Small intestine (tissue), 7 donors: Measurements from ENCODE around the gene BCL6. TPM values are rescaled to one million over a fixed set of nuclear protein-coding genes. Genes with fewer than 3 reads are reported as not detected.
A peak's percentile ranks its signal among the peaks of the same experiment; 100 is the strongest.
"Not testable (repeated sequence)": the region's sequence is repeated elsewhere in the genome, so short reads cannot be mapped to it uniquely, and the experiment has no call there.

Experiments
- DNase-seq, 2 donors: peaks; one replicate each; pipeline versions ENCODE4 v3.0.0 to v3.0.0-alpha.2; 2013
- FAIRE-seq: peaks from 2 replicates; lab custom pipeline; 2012; peaks lifted over from hg19 to GRCh38; lab: Jason Lieb, UNC
- H3K27ac ChIP-seq, 3 donors: one replicate each; pipeline ENCODE4 v1.5.1; 2013; ENCODE audit warnings: low read length in 2 of 3, mild to moderate bottlenecking in 2 of 3, control low read depth in 1 of 3, inconsistent platforms in 1 of 3, low read depth in 1 of 3, moderate library complexity in 1 of 3
- H3K27me3 ChIP-seq, 3 donors: one replicate each; pipeline ENCODE4 v1.6.1; 2013; ENCODE audit warnings: low read length in 3 of 3, inconsistent platforms in 1 of 3; ENCODE audit not compliant: control insufficient read depth in 3 of 3, insufficient read depth in 3 of 3
- H3K36me3 ChIP-seq, 3 donors: one replicate each; pipeline ENCODE4 v1.6.1; 2013; ENCODE audit warnings: low read length in 3 of 3, inconsistent platforms in 1 of 3, low read depth in 1 of 3, mild to moderate bottlenecking in 1 of 3, moderate library complexity in 1 of 3; ENCODE audit not compliant: control insufficient read depth in 3 of 3, insufficient read depth in 2 of 3
- H3K4me1 ChIP-seq, 3 donors: one replicate each; pipeline ENCODE4 v1.6.1; 2013; ENCODE audit warnings: low read length in 2 of 3, inconsistent platforms in 1 of 3, low read depth in 1 of 3, mild to moderate bottlenecking in 1 of 3, moderate library complexity in 1 of 3; ENCODE audit not compliant: control insufficient read depth in 3 of 3, insufficient read depth in 2 of 3
- H3K4me3 ChIP-seq, 3 donors: one replicate each; pipeline ENCODE4 v1.5.1; 2013; ENCODE audit warnings: low read length in 3 of 3, control low read depth in 1 of 3, inconsistent platforms in 1 of 3, low read depth in 1 of 3, mild to moderate bottlenecking in 1 of 3, moderate library complexity in 1 of 3
- H3K9me3 ChIP-seq, 2 donors: one replicate each; pipeline ENCODE4 v1.6.1; 2013; ENCODE audit warnings: low read depth in 1 of 2, low read length in 1 of 2; ENCODE audit not compliant: control insufficient read depth in 2 of 2, insufficient read depth in 1 of 2
- WGBS, 3 donors: extraction: QIAGEN DNeasy Blood & Tissue Kit; methylation state at CpG; one replicate each; pipeline ENCODE4 v1.1.7; 2013; 5-methylcytosine and 5-hydroxymethylcytosine counted together
- polyA plus RNA-seq, 4 donors: library from polyadenylated mRNA; stranded (reverse) in 3 of 4; unstranded in 1 of 4; fragments of 200-250 nt in 3 of 4; fragments of 120-200 nt in 1 of 4; gene quantifications; one replicate each; pipeline versions ENCODE4 v1.2.1 to v1.2.3, GENCODE V29; 2013
- donor health status: healthy with polysubstance abuse.
- donor health status: control.
- donor health status: control.
- donor health status: Bipolar disorder and iron deficiency.
- donor health status: healthy.

Gene BCL6
- polyA plus RNA-seq, 4 donors = 3.2 to 15.5 (median 4.2) TPM

DNA sequence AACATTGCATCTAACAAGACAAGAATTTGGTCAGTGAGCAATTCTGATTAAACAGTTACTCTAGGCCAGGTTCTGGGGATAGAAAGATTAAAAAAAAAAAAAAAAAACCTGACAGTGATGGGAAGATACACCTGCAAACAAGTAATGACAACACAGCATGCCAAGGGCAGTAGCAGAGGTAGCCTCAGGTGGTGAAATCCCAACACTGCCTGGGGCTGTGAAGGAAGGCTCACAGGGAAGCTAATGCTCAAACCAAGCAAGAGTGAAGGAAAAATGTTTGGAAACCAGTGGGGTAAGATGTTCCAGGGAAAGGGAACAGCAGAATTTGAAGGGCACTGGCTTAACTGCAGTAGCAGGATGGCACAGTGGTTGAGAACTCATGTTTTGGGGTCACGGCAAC, 51.8 kb downstream of the BCL6 start:
- 91 to 100% (median 100%) methylated on average over 1 of the region's 1 CpG for WGBS, 3 donors
- H3K36me3 ChIP-seq = no peaks in the 10 kb centered on the region
- no peak overlapping the region for H3K27ac ChIP-seq
- H3K4me3 ChIP-seq = no peak overlapping the region
- FAIRE-seq = no peak
- H3K4me1 ChIP-seq = no peaks in the 10 kb centered on the region
- H3K27me3 ChIP-seq = no peaks in the 10 kb centered on the region
- no peaks in the 10 kb centered on the region for H3K9me3 ChIP-seq
- no peak for DNase-seq

DNA sequence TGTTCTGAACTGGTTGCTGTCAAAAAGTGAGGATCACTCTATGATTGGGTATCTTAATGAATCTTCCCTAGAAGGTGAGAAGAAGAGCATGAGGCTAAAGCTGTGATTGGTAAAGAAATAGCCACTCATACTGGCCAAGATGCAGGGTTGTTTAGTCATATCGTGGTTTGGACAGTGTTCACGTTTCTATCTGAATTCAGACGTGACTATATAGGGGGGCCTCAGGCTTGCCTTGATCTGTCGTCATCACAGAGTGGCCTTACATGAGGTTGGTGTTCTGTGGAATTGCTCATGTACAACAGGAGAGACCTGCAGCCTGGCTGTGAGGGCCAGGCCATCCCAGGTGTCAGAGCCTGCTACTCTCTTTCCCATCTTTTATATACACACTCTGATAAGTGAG, 55.3 kb downstream of the BCL6 start:
- Histone ChIP-seq H3K9me3 (peaks cover 0 to 6% of the 10 kb centered on the region in 2 donors), H3K27ac (no peak overlapping the region), H3K4me1 (no peaks in the 10 kb centered on the region), H3K36me3 (no peaks in the 10 kb centered on the region), H3K4me3 (no peak overlapping the region), H3K27me3 (no peaks in the 10 kb centered on the region)
- 56 to 68% (median 65%) methylated on average over 4 of the region's 4 CpGs for WGBS, 3 donors
- no peak for FAIRE-seq
- no peak for DNase-seq

DNA sequence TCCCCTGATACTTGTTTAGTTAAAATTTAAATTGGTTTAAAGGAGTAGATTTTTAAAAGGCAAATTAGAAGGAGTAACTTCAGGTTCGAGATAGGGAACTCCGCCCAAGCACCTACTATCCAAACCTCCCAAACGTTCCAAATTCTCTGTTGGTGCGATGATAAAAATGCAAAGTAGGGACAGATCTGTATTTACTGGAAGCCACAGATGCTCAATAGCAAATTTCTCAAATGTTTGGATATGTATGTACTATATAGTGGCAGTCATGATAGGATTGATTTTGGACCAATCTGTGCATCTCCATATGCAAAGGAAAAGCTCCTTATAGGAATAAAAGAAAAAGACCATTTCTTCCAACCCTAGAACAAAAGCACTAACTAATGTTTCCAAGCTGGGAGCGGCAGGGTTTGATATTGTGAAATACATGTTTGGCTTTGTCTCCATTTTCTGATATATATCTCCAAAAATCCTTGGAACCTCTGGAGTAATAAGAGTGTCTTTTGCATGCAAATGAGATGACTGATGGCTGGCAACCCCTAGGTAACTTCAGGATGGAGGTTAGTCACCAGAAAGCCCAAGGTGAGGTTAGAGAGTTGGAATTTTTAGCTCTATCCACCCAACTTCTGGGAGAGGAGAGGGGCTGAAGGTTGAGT, 58.5 kb downstream of the BCL6 start:
- no peaks in the 10 kb centered on the region for H3K4me1 ChIP-seq
- no peaks in the 10 kb centered on the region for H3K36me3 ChIP-seq
- no peaks in the 10 kb centered on the region for H3K27me3 ChIP-seq
- H3K9me3 ChIP-seq = peaks cover 0 to 6% of the 10 kb centered on the region in 2 donors
- H3K27ac ChIP-seq = no peak overlapping the region
- FAIRE-seq (no peak), DNase-seq (no peak)
- no peak overlapping the region for H3K4me3 ChIP-seq
- WGBS, 3 donors = 92 to 95% (median 94%) methylated on average over 5 of the region's 5 CpGs

DNA sequence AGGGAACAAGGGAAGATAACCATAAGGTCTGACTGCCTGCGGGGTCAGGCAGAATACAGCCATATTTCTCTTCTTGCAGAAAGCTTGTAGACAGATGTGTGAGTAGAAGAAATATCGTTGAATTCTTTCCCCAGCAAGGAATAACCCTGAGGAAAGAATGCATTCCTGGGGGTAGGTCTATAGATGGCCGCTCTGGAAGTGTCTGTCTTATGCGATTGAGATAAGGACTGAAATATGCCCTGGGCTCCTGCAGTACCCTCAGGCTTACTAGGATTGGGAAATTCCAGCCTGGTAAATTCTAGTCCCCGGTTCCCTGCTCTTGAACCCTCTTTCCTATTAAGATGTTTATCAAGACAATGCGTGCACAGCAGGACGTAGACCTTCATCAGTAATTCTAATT, 59.3 kb downstream of the BCL6 start:
- no peaks in the 10 kb centered on the region for H3K4me1 ChIP-seq
- FAIRE-seq (no peak), DNase-seq (no peak)
- 91 to 94% (median 92%) methylated on average over 7 of the region's 7 CpGs for WGBS, 3 donors
- no peaks in the 10 kb centered on the region for H3K27me3 ChIP-seq
- no peaks in the 10 kb centered on the region for H3K36me3 ChIP-seq
- H3K4me3 ChIP-seq = no peak overlapping the region
- H3K9me3 ChIP-seq = peaks cover 0 to 6% of the 10 kb centered on the region in 2 donors
- no peak overlapping the region for H3K27ac ChIP-seq

DNA sequence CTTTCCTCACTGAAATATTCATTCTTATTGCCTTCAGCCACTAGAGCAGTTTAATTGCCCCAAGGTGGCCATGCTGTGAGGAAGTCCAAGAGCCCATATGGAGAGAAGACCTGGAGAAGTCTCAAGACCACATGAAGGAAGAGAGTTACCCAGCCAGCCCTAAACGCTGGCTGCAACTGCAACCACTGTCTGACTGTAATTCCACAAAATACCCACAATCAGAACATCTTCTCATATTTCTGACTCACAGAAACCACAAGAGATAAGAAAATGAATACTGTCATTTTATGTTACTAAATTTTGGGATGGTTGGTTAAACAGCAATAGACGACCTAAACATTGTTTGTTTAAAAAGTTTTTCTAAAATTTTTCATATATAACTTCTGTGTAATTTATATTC, 60.4 kb downstream of the BCL6 start:
- H3K36me3 ChIP-seq = no peaks in the 10 kb centered on the region
- no peak for FAIRE-seq
- peaks cover 0 to 6% of the 10 kb centered on the region in 2 donors for H3K9me3 ChIP-seq
- DNase-seq = no peak
- H3K4me1 ChIP-seq = no peaks in the 10 kb centered on the region
- H3K27ac ChIP-seq = no peak overlapping the region
- H3K27me3 ChIP-seq = no peaks in the 10 kb centered on the region
- 48 to 81% (median 54%) methylated on average over 2 of the region's 2 CpGs for WGBS, 3 donors
- H3K4me3 ChIP-seq = no peak overlapping the region

DNA sequence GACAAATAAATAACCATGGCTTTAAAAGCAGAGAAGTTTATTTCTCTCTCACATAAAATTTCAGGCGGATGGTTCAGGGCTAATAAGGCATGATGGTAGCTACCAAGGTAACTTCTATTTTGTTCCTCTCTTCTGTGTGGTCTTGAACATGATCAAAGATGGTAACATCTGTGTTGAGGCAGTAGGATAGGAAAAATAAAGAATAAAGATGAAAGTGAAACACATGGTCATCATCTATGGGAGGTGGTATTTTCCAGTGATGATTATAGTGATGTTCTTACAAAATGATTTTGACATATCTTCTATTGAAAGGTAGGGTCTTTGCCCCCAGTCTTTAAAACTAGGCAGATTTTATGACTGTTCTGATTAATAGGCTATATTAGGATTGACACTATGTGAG, 60.8 kb downstream of the BCL6 start:
- 87 to 96% (median 92%) methylated on average over 1 of the region's 1 CpG for WGBS, 3 donors
- FAIRE-seq (no peak), DNase-seq (no peak)
- Histone ChIP-seq H3K36me3 (no peaks in the 10 kb centered on the region), H3K27ac (no peak overlapping the region), H3K4me3 (no peak overlapping the region), H3K27me3 (no peaks in the 10 kb centered on the region), H3K9me3 (peaks cover 0 to 6% of the 10 kb centered on the region in 2 donors), H3K4me1 (peaks cover 0 to 1% (median 0%) of the 10 kb centered on the region in 3 donors)

DNA sequence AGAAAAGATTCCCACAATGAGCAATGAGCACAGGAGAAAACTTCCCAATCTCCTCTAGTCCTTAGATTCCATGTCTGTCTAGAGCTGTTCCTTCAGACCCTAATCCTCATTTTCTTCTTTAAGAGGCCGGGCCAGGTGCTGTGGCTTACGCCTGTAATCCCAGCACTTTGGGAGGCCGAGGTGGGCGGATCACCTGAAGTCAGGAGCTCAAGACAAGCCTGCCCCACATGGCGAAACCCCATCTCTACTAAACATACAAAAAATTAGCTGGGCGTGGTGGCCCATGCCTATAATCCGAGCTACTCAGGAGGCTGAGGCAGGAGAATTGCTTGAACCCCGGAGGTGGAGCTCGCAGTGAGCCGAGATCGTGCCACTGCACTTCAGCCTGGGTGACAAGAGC, 63.5 kb downstream of the BCL6 start:
- FAIRE-seq, H3K27me3 ChIP-seq, H3K4me1 ChIP-seq, H3K4me3 ChIP-seq, H3K27ac ChIP-seq, H3K9me3 ChIP-seq, DNase-seq, H3K36me3 ChIP-seq: not testable (repeated sequence)
- WGBS, 3 donors = 73 to 85% (median 73%) methylated on average over 11 of the region's 11 CpGs

DNA sequence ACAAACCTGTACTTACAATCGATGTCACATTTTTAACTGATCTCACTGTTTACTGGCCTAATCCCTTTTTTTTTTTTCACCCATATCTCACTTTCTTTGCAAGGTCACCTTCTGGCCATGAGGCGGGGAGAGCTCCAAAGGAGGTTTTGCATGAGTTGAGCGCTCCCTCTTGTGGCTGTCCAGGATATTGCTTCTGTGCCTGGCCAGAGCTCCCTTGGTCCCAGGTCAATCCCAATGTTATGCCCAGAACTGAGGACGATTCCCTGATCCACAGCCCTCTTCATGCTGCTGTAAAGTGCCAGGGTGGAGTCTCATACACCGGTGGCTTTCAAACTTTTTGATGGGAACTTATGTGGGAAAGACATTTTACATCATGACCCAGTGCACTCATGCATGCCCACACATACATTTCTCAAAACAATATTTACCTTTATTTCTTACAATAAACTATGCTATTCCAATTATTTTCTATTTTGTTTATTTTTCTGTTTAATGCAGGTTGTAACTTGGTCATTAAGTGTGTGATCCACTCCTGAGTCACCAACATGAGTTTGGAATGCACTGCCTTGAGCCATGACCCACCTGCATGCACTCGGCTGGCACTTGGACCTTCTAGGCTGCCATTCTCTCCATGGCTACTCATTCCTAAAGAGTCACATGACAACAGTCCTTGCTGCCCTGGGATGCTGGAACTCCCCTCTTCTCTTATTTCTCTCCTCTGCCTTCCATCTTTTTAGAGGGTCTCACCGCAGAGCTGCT, 65.5 kb downstream of the BCL6 start:
- H3K9me3 ChIP-seq = no peaks in the 10 kb centered on the region
- H3K27me3 ChIP-seq = no peaks in the 10 kb centered on the region
- H3K27ac ChIP-seq = no peak overlapping the region
- H3K36me3 ChIP-seq = no peaks in the 10 kb centered on the region
- WGBS, 3 donors = 26 to 32% (median 30%) methylated on average over 7 of the region's 7 CpGs
- peak; percentile 71 to 73 for DNase-seq
- FAIRE-seq = no peak
- H3K4me1 ChIP-seq = peaks cover 0 to 6% (median 0%) of the 10 kb centered on the region in 3 donors
- no peak overlapping the region for H3K4me3 ChIP-seq
